ENCODE data around the gene HSD17B10. TPM values are rescaled to one million over a fixed set of nuclear protein-coding genes. Genes with fewer than 3 reads are reported as not detected.

Gene HSD17B10
- 21.3 TPM for total RNA-seq

DNA sequence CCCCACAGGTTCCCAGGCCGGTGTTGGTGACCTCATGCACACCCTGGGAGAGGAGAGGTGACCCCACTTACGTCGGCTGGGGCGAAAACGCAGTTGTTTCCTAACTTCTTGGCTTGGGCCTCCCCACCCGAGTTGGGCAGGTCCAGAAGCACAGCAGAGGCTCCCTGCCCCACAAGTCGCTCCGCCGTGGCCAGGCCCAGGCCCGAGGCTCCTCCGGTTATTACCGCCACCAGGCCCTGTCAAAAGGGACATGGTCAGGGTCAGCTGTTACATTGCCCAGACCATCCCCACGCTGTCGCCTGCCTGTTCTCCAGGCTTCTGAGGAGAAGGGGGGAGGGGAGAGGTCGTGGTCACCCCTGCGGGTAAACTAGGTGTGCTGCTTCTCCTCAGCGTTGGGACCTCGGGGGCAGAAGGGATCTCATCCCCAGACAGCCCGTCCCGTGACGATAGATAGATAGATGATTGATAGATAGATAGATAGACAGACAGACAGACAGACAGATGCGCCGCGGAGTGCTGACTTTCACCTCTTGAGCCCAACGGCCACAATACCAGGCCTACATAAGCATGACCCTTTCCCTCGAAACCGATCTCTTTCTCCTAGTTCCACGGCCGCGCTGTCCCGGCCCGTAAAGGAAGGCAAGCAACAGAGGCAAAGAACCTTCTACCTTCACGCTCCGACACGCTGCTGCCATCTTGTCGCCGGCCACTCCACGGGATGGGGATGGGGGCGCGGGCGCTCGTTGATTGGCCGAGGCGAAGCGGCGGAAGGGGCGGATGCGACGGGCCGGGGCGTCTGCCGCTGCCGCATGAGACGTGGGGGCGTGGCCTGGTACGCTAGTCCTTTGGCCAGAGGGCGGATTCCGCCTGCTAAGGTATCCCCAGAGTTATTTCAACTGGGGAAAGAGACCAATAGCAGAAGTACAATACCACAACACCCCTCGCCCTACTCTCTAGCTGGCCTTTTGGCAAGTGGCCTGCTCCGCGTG is at the start of gene HSD17B10:
HSD17B10 (minus strand) TSS at position 720 of the 989 bp plus-strand sequence; CDS start at position 695, 25 bp downstream.

DNA sequence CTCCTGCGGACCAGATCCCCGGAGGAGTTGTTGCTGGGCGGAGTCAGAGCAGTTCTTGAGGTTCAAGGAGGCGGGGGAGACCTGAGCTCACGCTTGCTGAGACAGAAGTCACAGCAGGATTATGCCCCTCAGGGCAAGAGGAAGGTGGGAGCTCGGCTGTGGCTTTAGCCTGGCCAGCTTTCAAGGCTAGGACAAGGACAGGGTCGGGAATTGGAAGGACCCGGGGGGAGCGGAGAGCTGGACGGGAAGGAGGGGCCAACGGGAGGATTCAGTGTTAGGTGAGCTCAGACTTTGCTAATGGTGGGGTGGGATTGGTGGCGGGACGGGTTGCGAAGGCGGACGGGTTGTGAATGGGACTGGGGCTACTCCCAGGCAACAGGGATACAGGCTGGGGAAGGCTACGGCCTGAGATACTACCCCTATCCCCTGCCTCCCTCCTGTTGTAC is 11.3 kb downstream of the HSD17B10 start, which contains the start of gene RIBC1:
RIBC1 (plus strand) TSS at position 13 of the 446 bp plus-strand sequence. CDS start 3,404 bp downstream, outside the sequence.

DNA sequence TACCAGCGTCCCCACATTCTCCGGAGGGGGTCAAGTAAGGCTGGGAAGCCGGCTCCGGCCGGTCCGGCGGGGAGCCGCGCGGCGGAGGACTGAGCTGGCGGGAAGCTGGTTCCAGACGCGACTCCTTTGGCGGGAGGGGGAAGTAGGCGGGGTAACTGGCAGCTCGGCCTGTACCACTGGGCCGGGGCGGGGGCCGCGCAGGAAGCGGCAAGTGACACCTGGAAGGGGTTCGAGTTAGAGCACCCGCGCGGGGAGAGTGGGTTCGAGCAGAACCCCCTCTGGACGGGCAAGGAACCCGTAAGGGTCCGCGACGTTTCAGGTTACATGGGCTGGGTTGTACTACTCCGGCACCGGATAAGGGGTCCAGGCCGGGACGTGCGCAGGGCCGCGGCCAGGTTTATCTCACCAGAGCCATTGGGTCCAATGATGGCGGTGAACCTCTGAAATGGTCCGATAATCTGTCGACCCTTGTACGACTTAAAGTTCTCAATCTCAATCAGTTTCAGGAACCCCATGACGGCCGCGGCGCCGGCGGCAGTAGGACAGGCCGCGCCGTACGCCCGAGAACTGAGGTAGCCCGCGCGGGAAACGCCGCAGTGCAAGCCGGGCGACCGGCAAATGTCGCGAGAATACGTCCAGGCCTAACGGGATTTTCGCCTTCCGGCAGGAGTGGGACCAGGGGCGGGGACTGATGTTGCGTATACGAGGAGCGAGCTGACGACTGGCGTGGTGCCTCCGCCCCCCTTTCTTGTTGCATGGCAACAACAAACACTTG is 11.9 kb downstream of the HSD17B10 start, which contains the start of gene SMC1A:
SMC1A (minus strand) TSS at position 569 of the 775 bp plus-strand sequence; CDS start at position 515, 54 bp downstream.

Small RNA genes within 50 kb of the gene (small RNA-seq; reads per million reads assigned to genes)
- gene MIR6857 (ENCODE audit: low replicate concordance) (not detected), gene VTRNA3-1P (ENCODE audit: low replicate concordance) (not detected)

Other genes starting within 250 kb of the HSD17B10 start
- gene KDM5C, start 209.2 kb downstream of the HSD17B10 start, total RNA-seq: 137 TPM
- 18.2 TPM for gene IQSEC2, start 152.8 kb downstream of the HSD17B10 start, total RNA-seq
- 39.4 TPM for gene SMC1A, start 11.7 kb downstream of the HSD17B10 start, total RNA-seq
- 0.63 TPM for gene RIBC1, start 11.5 kb downstream of the HSD17B10 start, total RNA-seq

Measured in parietal lobe (tissue), 2 donors.